Large intestine (tissue), 3 donors: ENCODE measurements around the gene ERC2. TPM values are rescaled to one million over a fixed set of nuclear protein-coding genes. Genes with fewer than 3 reads are reported as not detected.

Experiments
- DNase-seq, 2 donors: peaks; one replicate each; pipeline versions ENCODE4 v3.0.0 to v3.0.0-alpha.2; 2013
- H3K27ac ChIP-seq: one replicate; pipeline ENCODE4 v1.5.1; 2013; ENCODE audit warnings: low read length
- H3K27me3 ChIP-seq: 2 replicates; pipeline ENCODE4 v1.6.1; 2013; ENCODE audit warnings: low read length; ENCODE audit not compliant: control insufficient read depth, insufficient read depth
- H3K36me3 ChIP-seq: 2 replicates; pipeline ENCODE4 v1.6.1; 2013; ENCODE audit warnings: low read length; ENCODE audit not compliant: control insufficient read depth, insufficient read depth
- H3K4me1 ChIP-seq: one replicate; pipeline ENCODE4 v1.6.1; 2013; ENCODE audit warnings: low read length; ENCODE audit not compliant: control insufficient read depth, insufficient read depth
- H3K4me3 ChIP-seq: one replicate; pipeline ENCODE4 v1.5.1; 2013; ENCODE audit warnings: low read length
- H3K9me3 ChIP-seq: one replicate; pipeline ENCODE4 v1.6.1; 2013; ENCODE audit warnings: mild to moderate bottlenecking, low read depth, low read length, moderate library complexity; ENCODE audit not compliant: control insufficient read depth
- WGBS: methylation state at CpG from one replicate; pipeline ENCODE4 v1.1.5; 2013; ENCODE audit warnings: low lambda C conversion rate; ENCODE audit not compliant: insufficient coverage; 5-methylcytosine and 5-hydroxymethylcytosine counted together
- polyA plus RNA-seq: library from polyadenylated mRNA; unstranded; fragments of 120-200 nt; gene quantifications from one replicate; pipeline ENCODE4 v1.2.1, GENCODE V29; 2013

The ERC2 gene
- polyA plus RNA-seq, 1 donor = 2.4 TPM

- Histone ChIP-seq H3K4me1 (no peaks in the 10 kb centered on the region), H3K9me3 (no peaks in the 10 kb centered on the region), H3K27ac (no peak overlapping the region), H3K36me3 (no peaks in the 10 kb centered on the region), H3K4me3 (no peak overlapping the region), H3K27me3 (peaks cover 5% of the 10 kb centered on the region)
- WGBS = no CpG with 5 or more reads among the region's 3 CpGs
- DNase-seq = no peak
These were observed 685.5 kb downstream of the ERC2 start for GRCh38 chr3:55782807-55783206.

- no peaks in the 10 kb centered on the region for H3K4me1 ChIP-seq
- peaks cover 5% of the 10 kb centered on the region for H3K27me3 ChIP-seq
- no peaks in the 10 kb centered on the region for H3K36me3 ChIP-seq
- H3K9me3 ChIP-seq = no peaks in the 10 kb centered on the region
- WGBS = 40% methylated on average over 1 of the region's 4 CpGs
- no peak for DNase-seq
- H3K27ac ChIP-seq = no peak overlapping the region
- H3K4me3 ChIP-seq = no peak overlapping the region
These were observed 685.9 kb downstream of the ERC2 start for GRCh38 chr3:55782351-55782750.

- no peaks in the 10 kb centered on the region for H3K36me3 ChIP-seq
- peaks cover 5% of the 10 kb centered on the region for H3K27me3 ChIP-seq
- DNase-seq = no peak
- H3K9me3 ChIP-seq = no peaks in the 10 kb centered on the region
- WGBS = 80% methylated on average over 1 of the region's 4 CpGs
- H3K4me3 ChIP-seq = no peak overlapping the region
- no peaks in the 10 kb centered on the region for H3K4me1 ChIP-seq
- no peak overlapping the region for H3K27ac ChIP-seq
These were observed 687.4 kb downstream of the ERC2 start for GRCh38 chr3:55780913-55781312.

- 70% methylated on average over 2 of the region's 5 CpGs for WGBS
- no peak for DNase-seq
- Histone ChIP-seq H3K4me1 (no peaks in the 10 kb centered on the region), H3K4me3 (no peak overlapping the region), H3K27me3 (peaks cover 2% of the 10 kb centered on the region), H3K9me3 (no peaks in the 10 kb centered on the region), H3K27ac (no peak overlapping the region), H3K36me3 (no peaks in the 10 kb centered on the region)
These were observed 688.7 kb downstream of the ERC2 start for GRCh38 chr3:55779543-55779942.

- DNase-seq = no peak
- H3K4me3 ChIP-seq = no peak overlapping the region
- H3K36me3 ChIP-seq = no peaks in the 10 kb centered on the region
- H3K9me3 ChIP-seq = no peaks in the 10 kb centered on the region
- no peaks in the 10 kb centered on the region for H3K27me3 ChIP-seq
- no peak overlapping the region for H3K27ac ChIP-seq
- no peaks in the 10 kb centered on the region for H3K4me1 ChIP-seq
- 100% methylated on average over 1 of the region's 6 CpGs for WGBS
These were observed 692.7 kb downstream of the ERC2 start for GRCh38 chr3:55775366-55776154.

- Histone ChIP-seq H3K36me3 (no peaks in the 10 kb centered on the region), H3K4me3 (no peak overlapping the region), H3K9me3 (no peaks in the 10 kb centered on the region), H3K4me1 (no peaks in the 10 kb centered on the region), H3K27me3 (no peaks in the 10 kb centered on the region), H3K27ac (no peak overlapping the region)
- no peak for DNase-seq
- no CpG with 5 or more reads among the region's 2 CpGs for WGBS
These were observed 693.4 kb downstream of the ERC2 start for GRCh38 chr3:55774856-55775255.

- DNase-seq = no peak
- no CpG with 5 or more reads among the region's 2 CpGs for WGBS
These were observed 696.8 kb downstream of the ERC2 start for GRCh38 chr3:55771503-55771902.

GRCh38 chr3:55770077-55770476 lies 698.2 kb downstream of the ERC2 start:
- H3K27me3 ChIP-seq = no peaks in the 10 kb centered on the region
- no peaks in the 10 kb centered on the region for H3K9me3 ChIP-seq
- WGBS = no CpG with 5 or more reads among the region's 1 CpG
- no peak for DNase-seq
- no peak overlapping the region for H3K4me3 ChIP-seq
- no peaks in the 10 kb centered on the region for H3K4me1 ChIP-seq
- no peaks in the 10 kb centered on the region for H3K36me3 ChIP-seq
- no peak overlapping the region for H3K27ac ChIP-seq

More at GRCh38 chr3:55771503-55771902, 696.8 kb downstream of the ERC2 start:
- Histone ChIP-seq H3K27me3 (no peaks in the 10 kb centered on the region), H3K36me3 (no peaks in the 10 kb centered on the region), H3K4me3 (no peak overlapping the region), H3K4me1 (no peaks in the 10 kb centered on the region), H3K9me3 (no peaks in the 10 kb centered on the region), H3K27ac (no peak overlapping the region)

GRCh38 chr3:55766753-55767152 lies 701.5 kb downstream of the ERC2 start:
- Histone ChIP-seq H3K4me3 (no peak overlapping the region), H3K4me1 (no peaks in the 10 kb centered on the region), H3K27ac (no peak overlapping the region), H3K27me3 (no peaks in the 10 kb centered on the region), H3K36me3 (no peaks in the 10 kb centered on the region), H3K9me3 (no peaks in the 10 kb centered on the region)
- no peak for DNase-seq
- no CpG with 5 or more reads among the region's 1 CpG for WGBS

GRCh38 chr3:55765906-55766701 lies 702.2 kb downstream of the ERC2 start:
- no peaks in the 10 kb centered on the region for H3K36me3 ChIP-seq
- H3K27ac ChIP-seq = no peak overlapping the region
- no peaks in the 10 kb centered on the region for H3K9me3 ChIP-seq
- no peaks in the 10 kb centered on the region for H3K27me3 ChIP-seq
- WGBS = 95% methylated on average over 4 of the region's 7 CpGs
- H3K4me1 ChIP-seq = no peaks in the 10 kb centered on the region
- H3K4me3 ChIP-seq = no peak overlapping the region
- DNase-seq = no peak
